Suprapubic skin (tissue), 4 donors: Measurements from ENCODE around the gene KIF20B. TPM values are rescaled to one million over a fixed set of nuclear protein-coding genes. Genes with fewer than 3 reads are reported as not detected.

Source experiments
- DNase-seq, 2 donors: peaks; one replicate each; pipeline ENCODE4 v3.0.0-alpha.2; 2019; ENCODE audit warnings: low spot score in 2 of 2
- H3K27ac ChIP-seq: fragments of 200-600 bp; sonication (generic); one replicate; pipeline ENCODE4 v1.5.1; 2019
- H3K27me3 ChIP-seq: fragments of 200-600 bp; sonication (generic); one replicate; pipeline ENCODE4 v1.5.1; 2019
- H3K36me3 ChIP-seq: fragments of 200-600 bp; sonication (generic); one replicate; pipeline ENCODE4 v1.5.1; 2019
- H3K4me1 ChIP-seq: fragments of 200-600 bp; sonication (generic); one replicate; pipeline ENCODE4 v1.5.1; 2019
- H3K4me3 ChIP-seq: fragments of 200-600 bp; sonication (generic); one replicate; pipeline ENCODE4 v1.5.1; 2019; ENCODE audit warnings: mild to moderate bottlenecking
- H3K9me3 ChIP-seq: fragments of 200-600 bp; sonication (generic); one replicate; pipeline ENCODE4 v1.5.1; 2019
- EP300 ChIP-seq: sonication (generic); formaldehyde crosslinking; IDR thresholded peaks from one replicate; pipeline ENCODE4 v1.6.1; 2017; ENCODE audit warnings: antibody characterized with exemption
- POLR2A ChIP-seq, 2 donors: fragments of 450-650 bp; IDR thresholded peaks; one replicate each; pipeline ENCODE4 v1.6.1; 2017; ENCODE audit warnings: antibody characterized with exemption in 2 of 2, mild to moderate bottlenecking in 2 of 2, moderate library complexity in 2 of 2
- POLR2AphosphoS5 ChIP-seq, 3 donors: sonication (generic); formaldehyde crosslinking; IDR thresholded peaks; one replicate each; pipeline ENCODE4 v1.6.1; 2017; ENCODE audit warnings: antibody characterized with exemption in 3 of 3
- WGBS: methylation state at CpG from one replicate; pipeline ENCODE4 v1.1.5; 2018; 5-methylcytosine and 5-hydroxymethylcytosine counted together
- total RNA-seq, 4 donors: library from RNA; depleted of rRNA; stranded (reverse); fragments of >200 nt; gene quantifications; one replicate each; pipeline ENCODE4 v1.1.0, GENCODE V29; 2016
- TF ChIP-seq, protein P1 (sequence below), 2 donors: fragments of 200-600 bp in 1 of 2; fragments of 450-650 bp in 1 of 2; sonication (generic) in 1 of 2; IDR thresholded peaks; one replicate each; pipeline ENCODE4 v1.5.1; 2016 to 2019; ENCODE audit warnings: antibody characterized with exemption in 2 of 2, mild to moderate bottlenecking in 1 of 2, moderate library complexity in 1 of 2

Gene KIF20B
- total RNA-seq, 4 donors from 2014 or later = 5.1 to 7.6 (median 6.3) TPM

DNA sequence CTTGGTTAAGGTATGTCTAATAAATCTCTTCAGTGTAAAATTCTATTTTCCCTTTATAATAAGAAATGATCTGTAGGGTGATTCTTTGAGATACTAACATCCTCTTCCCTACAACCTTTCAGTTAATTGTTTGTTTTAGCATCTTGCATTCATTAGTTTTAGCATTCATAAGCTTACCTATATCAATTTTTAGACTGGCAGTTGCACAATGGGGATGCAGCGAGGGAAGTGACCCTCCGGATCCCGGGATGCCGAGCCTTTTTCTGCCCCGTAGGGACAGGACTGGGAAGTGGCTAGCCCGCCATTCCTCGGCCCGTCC lies 508 bp upstream of the KIF20B start:
- Histone ChIP-seq H3K27me3 (no peaks in the 10 kb centered on the region), H3K4me1 (peaks cover 24% of the 10 kb centered on the region), H3K36me3 (no peaks in the 10 kb centered on the region), H3K9me3 (no peaks in the 10 kb centered on the region), H3K27ac (peak overlapping the region; percentile 81), H3K4me3 (peak overlapping the region; percentile 66)
- no peak for DNase-seq
- TF ChIP-seq EP300 = no peak
- TF ChIP-seq, protein P1, sequence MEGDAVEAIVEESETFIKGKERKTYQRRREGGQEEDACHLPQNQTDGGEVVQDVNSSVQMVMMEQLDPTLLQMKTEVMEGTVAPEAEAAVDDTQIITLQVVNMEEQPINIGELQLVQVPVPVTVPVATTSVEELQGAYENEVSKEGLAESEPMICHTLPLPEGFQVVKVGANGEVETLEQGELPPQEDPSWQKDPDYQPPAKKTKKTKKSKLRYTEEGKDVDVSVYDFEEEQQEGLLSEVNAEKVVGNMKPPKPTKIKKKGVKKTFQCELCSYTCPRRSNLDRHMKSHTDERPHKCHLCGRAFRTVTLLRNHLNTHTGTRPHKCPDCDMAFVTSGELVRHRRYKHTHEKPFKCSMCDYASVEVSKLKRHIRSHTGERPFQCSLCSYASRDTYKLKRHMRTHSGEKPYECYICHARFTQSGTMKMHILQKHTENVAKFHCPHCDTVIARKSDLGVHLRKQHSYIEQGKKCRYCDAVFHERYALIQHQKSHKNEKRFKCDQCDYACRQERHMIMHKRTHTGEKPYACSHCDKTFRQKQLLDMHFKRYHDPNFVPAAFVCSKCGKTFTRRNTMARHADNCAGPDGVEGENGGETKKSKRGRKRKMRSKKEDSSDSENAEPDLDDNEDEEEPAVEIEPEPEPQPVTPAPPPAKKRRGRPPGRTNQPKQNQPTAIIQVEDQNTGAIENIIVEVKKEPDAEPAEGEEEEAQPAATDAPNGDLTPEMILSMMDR (IDR thresholded peaks at IDR 0.05) = no peak
- no peak for TF ChIP-seq POLR2AphosphoS5 (IDR thresholded peaks at IDR 0.05)
- no peak for TF ChIP-seq POLR2A (IDR thresholded peaks at IDR 0.05)
- 0% methylated on average over 8 of the region's 8 CpGs for WGBS

DNA sequence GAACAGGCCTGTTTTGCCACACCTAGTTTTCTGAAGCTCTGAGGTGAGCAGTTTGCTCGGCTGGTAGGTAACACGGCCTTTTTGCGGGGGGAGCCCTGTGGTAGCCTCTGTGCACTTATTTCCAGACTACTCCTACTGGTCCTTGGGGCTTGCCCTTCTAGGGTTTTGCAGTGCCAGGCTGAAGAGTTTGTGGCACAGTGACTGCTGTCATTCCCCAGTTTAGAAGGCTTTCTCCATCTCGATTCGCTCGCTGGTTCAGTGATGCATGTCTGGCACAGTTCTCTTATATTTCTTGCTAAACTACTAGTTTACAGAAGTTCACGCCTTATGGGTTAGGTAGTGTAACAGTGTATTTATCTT lies 711 bp downstream of the KIF20B start:
- no peak for TF ChIP-seq POLR2AphosphoS5 (IDR thresholded peaks at IDR 0.05)
- TF ChIP-seq, protein P1 (IDR thresholded peaks at IDR 0.05) = no peak
- TF ChIP-seq EP300 = no peak
- no peak for TF ChIP-seq POLR2A (IDR thresholded peaks at IDR 0.05)
- Histone ChIP-seq H3K36me3 (no peaks in the 10 kb centered on the region), H3K27me3 (no peaks in the 10 kb centered on the region), H3K4me3 (peak overlapping the region; percentile 66), H3K27ac (peak overlapping the region; percentile 81), H3K4me1 (peaks cover 23% of the 10 kb centered on the region), H3K9me3 (no peaks in the 10 kb centered on the region)
- 12% methylated on average over 7 of the region's 7 CpGs for WGBS
- no peak for DNase-seq

DNA sequence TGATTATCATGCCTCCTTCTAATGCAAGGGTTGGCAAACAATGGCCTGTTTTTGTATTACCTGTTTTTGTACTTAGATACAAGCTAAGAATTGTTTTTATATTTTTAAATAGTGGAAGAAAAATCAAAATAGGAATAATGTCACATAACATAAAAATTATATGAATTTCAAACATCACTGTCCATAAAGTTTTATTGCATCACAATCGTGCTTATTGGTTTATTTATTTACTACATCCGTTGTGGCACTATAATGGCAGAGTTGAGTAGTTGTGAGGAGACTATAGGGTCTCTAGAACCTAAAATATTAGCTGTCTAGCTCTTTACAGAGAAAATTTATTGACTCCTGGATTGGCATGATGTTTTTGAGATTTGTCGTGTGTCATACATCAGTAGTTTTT lies 4.1 kb downstream of the KIF20B start:
- Histone ChIP-seq H3K36me3 (no peaks in the 10 kb centered on the region), H3K4me1 (peaks cover 15% of the 10 kb centered on the region), H3K9me3 (no peaks in the 10 kb centered on the region), H3K27ac (no peak overlapping the region), H3K27me3 (no peaks in the 10 kb centered on the region), H3K4me3 (no peak overlapping the region)
- TF ChIP-seq POLR2AphosphoS5 (IDR thresholded peaks at IDR 0.05) = no peak
- DNase-seq = no peak
- 91% methylated on average over 3 of the region's 3 CpGs for WGBS

DNA sequence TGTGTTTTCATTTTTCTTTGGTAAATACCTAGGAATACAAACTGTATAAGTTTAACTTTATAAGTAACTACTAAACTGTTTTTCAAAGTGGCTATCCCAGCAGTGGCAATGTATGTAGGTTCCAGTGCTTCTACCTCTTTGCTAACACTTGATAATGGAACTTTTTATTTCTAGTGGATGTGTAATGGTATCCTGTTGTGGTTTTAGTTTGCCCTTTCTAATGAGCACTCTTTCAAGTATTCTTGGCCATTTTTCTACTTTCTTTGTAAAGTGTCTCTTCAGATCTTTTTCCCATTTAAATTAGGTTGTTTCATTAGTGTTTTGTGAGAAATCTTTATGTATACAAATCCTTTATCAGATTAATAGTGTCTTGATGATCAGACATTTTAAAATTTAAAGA lies 4.6 kb downstream of the KIF20B start:
- DNase-seq = no peak
- TF ChIP-seq POLR2A (IDR thresholded peaks at IDR 0.05) (no peak), EP300 (no peak), POLR2AphosphoS5 (IDR thresholded peaks at IDR 0.05) (no peak)
- TF ChIP-seq, protein P1 (IDR thresholded peaks at IDR 0.05) = no peak
- peaks cover 10% of the 10 kb centered on the region for H3K4me1 ChIP-seq
- no peaks in the 10 kb centered on the region for H3K27me3 ChIP-seq
- no peaks in the 10 kb centered on the region for H3K36me3 ChIP-seq
- H3K27ac ChIP-seq = no peak overlapping the region
- no peaks in the 10 kb centered on the region for H3K9me3 ChIP-seq
- no peak overlapping the region for H3K4me3 ChIP-seq

DNA sequence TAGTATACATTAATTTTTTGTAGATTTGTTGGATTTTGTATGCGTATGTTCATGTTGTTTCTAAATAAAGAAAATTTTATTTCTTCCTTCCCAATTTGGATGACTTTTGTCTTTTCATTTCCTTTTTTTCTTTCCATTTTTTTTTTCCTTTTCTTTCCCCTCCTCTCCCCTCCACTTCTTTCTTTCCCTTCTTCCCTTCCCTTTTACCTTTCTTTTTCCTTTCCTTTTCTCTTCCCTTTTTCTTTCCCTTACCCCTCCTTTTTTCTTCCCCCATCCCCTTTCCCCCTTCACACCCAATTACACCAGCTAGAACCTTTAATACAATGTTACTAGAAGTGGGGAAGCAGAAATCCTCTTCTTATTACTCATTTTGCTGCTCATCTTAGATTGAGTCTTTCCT lies 6.0 kb downstream of the KIF20B start:
- no peaks in the 10 kb centered on the region for H3K36me3 ChIP-seq
- H3K9me3 ChIP-seq = no peaks in the 10 kb centered on the region
- no peaks in the 10 kb centered on the region for H3K27me3 ChIP-seq
- TF ChIP-seq, protein P1 (IDR thresholded peaks at IDR 0.05) = no peak
- TF ChIP-seq EP300 (no peak), POLR2A (IDR thresholded peaks at IDR 0.05) (no peak), POLR2AphosphoS5 (IDR thresholded peaks at IDR 0.05) (no peak)
- 97% methylated on average over 1 of the region's 1 CpG for WGBS
- H3K27ac ChIP-seq = no peak overlapping the region
- no peak for DNase-seq
- H3K4me3 ChIP-seq = no peak overlapping the region
- peaks cover 3% of the 10 kb centered on the region for H3K4me1 ChIP-seq

DNA sequence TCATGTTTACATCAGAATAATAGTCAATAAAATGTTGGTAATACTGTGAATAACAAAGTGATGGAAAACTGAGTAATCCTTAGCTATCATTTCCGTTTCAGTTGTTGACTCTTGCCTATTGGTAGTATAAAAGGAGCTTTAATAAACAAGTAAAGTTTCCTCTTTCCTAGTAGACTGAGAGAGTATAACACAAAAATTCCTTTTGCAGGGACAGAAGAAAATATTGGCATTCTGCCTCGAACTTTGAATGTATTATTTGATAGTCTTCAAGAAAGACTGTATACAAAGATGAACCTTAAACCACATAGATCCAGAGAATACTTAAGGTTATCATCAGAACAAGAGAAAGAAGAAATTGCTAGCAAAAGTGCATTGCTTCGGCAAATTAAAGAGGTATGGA lies 9.4 kb downstream of the KIF20B start:
- WGBS = 85% methylated on average over 3 of the region's 3 CpGs
- no peak for DNase-seq
- Histone ChIP-seq H3K4me1 (no peaks in the 10 kb centered on the region), H3K9me3 (no peaks in the 10 kb centered on the region), H3K4me3 (no peak overlapping the region), H3K36me3 (no peaks in the 10 kb centered on the region), H3K27ac (no peak overlapping the region), H3K27me3 (no peaks in the 10 kb centered on the region)
- TF ChIP-seq POLR2AphosphoS5 (IDR thresholded peaks at IDR 0.05) (no peak), POLR2A (IDR thresholded peaks at IDR 0.05) (no peak), EP300 (no peak)
- TF ChIP-seq, protein P1 (IDR thresholded peaks at IDR 0.05) = no peak
